NCI-H69 (cell line): ENCODE results near the gene KIF3C.
"Not testable (repeated sequence)": the region's sequence is repeated elsewhere in the genome, so short reads cannot be mapped to it uniquely, and the experiment has no call there.

Source experiments
- DNase-seq: peaks from one replicate; lab custom pipeline; 2025; lab: John Stamatoyannopoulos, UW

The KIF3C gene

GRCh38 chr2:25982273-25982967 is at the start of gene KIF3C:
TSS of gene KIF3C (minus strand) at chr2:25982497. CDS start at chr2:25981917, 580 bp downstream.
- DNase-seq: peak; percentile 83

GRCh38 chr2:26028083-26028482 is 45.8 kb upstream of the KIF3C start:
- not testable (repeated sequence) for DNase-seq

DNA sequence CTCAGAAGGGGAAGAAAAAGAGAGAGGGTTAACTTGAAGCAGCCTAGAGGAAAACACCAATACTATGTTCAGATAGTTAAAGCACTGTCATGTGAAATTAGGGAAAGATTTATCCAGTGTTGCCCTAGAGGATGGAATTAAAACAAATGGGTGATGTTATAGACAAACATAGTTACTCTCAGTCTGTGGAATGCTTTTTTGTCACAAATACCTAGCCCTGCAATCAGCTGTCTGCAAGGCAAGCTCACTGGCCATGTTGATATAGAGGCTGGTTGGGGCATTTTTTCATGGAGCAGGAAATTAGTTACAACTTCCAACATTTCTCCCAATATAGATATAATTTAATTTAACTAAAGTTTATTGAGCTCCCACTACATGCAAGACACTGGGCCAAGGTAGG is 43.2 kb upstream of the KIF3C start:
- DNase-seq: no peak

DNA sequence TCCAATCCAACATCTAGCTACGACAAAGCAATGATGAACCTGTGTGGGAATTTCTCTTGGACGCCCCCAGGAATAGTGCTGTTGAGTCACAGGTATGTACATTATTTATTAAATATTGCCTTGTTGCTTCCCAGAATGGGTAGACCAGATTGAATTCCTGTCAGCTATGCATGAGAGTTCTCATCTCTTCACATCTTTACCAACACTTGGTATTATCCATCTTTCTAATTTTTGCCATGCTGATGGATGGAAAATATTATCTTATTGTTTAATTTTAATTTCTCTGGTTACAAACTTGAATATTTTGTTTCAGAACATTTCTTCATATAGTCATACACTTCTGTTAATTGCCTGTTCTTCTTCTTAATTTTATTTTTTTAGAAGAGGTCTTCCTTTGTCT is 42.0 kb upstream of the KIF3C start:
- DNase-seq: no peak

DNA sequence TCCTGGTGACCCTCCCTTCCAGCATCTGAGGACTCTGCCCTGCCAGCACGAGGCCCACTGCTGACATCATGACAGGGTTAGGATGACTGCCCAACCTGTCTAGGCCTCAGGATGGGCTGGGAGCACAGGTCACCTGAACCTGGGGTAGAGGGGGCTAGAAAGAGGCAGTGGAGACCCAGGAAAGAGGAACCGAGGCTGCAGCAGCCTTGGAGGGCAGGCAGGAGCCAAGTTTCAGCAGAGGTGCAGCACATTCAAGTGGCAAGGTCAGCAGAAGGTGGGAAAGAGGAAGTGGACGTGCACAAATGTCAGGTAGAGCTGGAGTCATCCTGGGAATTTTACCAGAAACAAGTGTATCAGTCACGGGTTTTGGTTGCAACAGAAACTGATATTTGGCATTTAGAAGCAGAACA is 37.9 kb upstream of the KIF3C start:
- DNase-seq: no peak

DNA sequence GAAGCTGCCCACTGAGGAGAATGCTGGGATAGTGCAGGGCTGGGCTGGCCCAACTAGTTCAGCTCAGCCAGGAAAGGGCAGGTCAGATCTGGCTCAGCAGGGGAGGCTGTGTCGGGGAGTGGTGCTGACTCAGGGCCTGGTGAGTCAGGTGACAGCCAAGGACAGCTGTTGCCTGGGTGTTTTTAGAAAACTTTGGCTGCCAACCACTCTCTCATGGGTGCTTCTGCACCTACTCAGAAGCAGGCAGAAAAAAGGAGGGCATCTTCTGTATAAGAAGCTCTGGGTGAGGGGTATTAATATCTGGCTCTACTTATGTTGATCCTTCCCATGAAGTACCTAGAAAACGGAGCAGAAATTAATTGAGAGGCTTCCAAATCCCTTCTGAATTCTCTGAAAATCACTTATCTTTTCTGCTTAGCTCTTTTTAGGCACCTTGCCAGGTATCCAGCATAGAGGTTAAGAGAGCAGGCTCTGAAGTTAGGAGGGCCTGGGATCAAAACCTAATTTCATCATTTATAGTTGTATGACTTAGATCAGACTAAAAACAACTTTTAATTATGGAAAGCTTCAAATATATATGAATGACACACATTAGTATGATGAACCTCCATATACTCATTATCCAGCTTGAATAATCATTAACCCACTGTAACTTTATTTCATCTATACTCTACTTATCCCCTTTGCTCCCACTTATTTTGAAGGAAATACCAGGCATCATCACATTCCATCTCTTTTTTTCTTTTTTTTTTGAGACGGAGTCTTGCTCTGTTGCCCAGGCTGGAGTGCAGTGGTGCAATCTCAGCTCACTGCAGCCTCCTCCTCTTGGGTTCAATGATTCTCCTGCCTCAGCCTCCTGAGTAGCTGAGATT is 36.1 kb upstream of the KIF3C start:
- peak; percentile 69 for DNase-seq

DNA sequence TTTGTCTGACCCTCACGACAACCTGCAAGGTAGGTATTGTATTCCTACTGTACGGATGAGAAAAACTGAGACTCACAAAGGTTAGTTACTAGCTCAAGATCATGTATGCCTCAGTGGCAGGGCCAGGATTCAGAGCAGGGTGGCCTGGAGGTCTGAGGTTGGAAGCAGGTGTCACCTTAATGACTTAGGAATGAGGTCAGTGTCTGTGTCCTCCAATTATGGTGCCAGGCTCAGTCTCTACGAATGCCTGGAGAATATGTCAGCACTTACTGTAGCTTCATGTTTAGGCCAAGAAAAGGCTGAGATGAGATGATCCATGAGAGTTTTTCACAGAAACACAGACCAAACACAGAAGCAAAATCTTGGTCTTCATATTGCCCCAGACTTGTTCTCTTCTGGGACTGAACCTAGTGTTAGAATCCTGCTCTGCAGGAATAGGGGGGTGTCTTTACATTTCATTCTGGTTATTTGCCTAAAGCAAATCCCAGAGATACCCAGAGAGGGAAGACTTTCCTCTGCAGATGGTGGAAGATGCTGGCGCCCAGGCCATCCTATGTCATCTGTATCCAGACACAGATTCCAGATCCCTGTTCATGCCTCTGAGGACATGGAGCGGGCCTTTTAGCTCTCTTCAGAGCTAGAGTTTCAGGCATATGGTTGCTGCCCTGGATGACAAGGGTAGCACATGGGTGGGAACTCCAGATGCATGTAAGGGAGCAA is 35.3 kb upstream of the KIF3C start:
- no peak for DNase-seq

GRCh38 chr2:26016706-26017045 is 34.4 kb upstream of the KIF3C start:
- not testable (repeated sequence) for DNase-seq

DNA sequence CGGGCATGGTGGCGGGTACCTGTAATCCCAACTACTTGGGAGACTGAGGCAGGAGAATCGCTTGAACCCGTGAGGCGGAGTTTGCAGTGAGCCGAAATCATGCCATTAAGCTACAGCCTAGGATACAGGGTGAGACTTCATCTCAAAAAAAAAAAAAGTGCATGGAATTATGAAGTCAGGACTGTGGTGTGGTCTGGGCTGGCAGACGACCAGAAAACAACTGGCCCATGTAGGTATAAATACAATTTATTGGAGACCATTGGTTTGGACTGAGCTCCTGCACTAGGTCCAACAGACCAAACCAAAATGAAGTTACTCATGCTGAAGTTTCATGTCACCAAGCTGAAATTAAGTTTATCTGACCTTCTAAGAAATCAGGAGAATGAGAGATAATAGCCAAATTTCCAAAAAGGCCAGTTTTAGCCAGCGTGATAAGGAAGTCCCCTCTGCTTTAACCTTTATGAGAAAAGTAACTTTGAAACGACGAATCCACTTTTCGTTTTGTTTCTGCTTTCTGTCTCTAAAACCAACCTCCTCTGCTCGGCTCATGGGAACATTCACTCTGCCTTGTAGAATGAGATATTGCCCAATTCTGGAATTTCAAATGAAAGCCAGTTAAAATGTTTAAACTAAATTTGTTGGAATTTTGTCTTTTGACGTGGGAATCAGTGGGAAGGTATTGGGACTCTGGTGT is 33.9 kb upstream of the KIF3C start:
- no peak for DNase-seq

- no peak for DNase-seq
Observed at GRCh38 chr2:26013668-26014067, 31.4 kb upstream of the KIF3C start.

DNA sequence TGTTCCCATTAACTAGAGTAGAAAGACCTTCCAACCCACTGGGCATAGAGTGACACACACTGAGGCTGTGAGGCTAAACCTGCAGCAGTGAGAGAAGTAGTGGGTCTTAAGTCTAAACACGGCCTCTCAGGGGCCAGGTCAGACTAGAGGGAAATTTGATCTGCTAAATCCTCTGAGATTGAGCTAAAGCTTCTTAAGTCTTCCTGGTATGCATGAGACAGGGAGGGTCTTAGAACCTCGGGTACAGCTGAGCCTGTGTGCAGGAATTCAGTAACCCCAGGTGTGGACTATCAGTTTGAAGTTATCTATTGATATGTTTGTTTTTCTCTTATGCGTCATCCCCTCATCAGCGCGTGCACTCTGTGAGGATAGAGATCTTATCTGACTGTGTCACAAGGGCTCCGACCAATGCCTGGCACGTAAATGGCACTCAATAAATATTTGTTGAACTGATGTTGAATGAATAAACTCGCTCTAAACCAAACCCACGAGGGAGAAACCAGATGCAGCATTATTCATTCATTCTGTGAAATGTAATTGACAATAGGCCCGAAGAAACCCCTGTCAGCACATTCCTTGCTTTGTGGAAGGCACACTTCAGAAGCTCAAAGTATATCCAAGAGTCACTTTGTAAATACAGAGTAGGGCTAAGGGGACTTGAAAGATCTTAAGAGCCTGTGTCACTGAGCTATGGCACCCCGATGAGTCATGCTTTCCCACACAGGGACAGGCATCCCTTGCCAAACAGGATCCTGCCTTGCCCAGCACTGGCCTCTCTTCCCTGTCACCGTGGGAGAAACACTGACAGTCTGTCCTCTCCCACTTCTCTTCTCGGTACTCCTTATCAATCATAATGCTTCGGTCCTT is 29.9 kb upstream of the KIF3C start:
- peak; percentile 3 for DNase-seq

DNA sequence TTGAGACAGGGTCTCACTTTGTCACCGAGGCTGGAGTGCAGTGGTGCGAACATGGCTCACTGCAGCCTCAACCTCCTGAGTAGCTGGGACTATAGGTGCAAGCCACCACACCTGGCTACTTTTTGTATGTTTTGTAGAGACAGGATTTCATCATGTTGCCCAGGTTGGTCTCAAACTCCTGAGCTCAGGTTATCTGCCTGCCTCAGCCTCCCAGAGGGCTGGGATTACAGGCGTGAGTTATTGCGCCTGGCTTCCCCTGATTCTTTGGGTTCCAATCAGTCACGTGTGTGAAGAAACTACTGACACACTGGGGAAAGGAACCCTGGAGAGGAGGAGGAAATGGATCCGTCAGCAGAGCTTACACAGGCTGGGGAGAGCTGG is 29.3 kb upstream of the KIF3C start:
- DNase-seq: no peak

DNA sequence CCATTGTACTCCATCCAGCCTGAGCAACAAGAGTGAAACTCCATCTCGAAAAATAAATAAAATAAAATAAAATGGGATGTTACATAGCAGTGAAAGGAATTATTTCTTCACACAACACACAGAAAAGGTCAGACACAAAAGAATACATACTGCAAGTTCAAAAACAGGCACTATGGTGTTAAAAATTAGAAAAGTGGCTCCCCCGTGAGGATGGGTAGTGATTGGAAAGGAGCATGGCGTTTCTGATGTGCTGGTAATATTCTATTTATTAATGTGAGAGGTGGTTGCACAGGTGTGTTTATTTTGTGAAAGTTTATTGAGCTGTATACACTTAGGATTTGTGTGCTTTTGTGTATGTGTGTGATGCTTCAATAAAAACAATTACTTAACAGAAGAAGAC is 28.6 kb upstream of the KIF3C start:
- DNase-seq: no peak

DNA sequence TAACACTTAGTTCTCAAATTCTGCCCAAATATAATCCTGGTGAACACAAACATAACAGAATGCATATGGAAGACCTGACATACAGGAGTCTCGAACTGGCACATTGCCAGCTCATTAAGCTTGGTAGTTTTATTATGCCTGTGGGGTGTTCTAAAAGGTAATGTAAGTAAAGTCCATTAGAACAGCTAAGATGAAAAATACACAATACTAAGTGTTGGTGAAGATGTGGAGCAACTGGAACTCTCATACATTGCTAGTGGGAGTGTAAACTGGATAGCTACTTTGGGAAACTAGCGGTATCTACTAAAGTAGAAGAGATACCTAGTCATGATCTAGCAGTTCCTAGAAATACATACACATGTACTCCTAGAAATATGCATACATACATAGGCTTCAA is 27.3 kb upstream of the KIF3C start:
- DNase-seq: peak; percentile 9

GRCh38 chr2:26008851-26009566 is 26.7 kb upstream of the KIF3C start:
- no peak for DNase-seq

GRCh38 chr2:26008095-26008494 is 25.8 kb upstream of the KIF3C start:
- DNase-seq: no peak

DNA sequence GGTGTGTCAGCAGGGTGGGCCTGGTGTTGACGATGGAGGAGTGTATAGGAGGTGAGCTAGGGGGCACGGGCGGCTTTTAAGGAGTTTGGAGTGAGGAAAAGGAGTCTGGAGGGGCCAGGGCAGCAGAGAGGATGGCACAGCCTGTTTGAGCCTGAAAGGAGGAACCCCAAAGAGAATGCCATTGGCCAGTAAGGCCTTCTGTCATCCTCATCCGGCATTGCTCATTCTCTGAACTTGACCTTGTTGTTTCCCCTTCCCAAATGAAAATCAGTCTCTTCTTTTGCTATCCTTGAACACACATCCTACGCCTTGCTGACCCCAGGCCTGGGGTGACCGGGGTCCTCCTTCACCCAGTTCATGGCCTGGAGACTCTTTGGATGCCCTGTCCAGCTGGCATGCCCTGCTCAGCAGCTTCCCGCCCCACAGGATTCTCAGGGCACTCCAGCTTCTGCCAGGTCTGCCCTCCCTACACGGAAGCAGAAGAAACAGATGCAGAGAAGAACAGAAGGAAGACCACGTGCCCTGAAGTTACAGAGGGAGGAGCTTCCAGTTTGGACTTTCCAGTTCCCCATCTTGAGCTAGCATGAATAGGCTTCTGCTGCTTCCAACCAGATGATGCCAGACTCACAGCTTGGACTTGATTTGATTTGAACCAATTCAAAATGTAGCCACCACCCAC is 20.5 kb upstream of the KIF3C start:
- no peak for DNase-seq

- DNase-seq: peak; percentile 71
Observed at GRCh38 chr2:26001743-26002351, 19.6 kb upstream of the KIF3C start.

DNA sequence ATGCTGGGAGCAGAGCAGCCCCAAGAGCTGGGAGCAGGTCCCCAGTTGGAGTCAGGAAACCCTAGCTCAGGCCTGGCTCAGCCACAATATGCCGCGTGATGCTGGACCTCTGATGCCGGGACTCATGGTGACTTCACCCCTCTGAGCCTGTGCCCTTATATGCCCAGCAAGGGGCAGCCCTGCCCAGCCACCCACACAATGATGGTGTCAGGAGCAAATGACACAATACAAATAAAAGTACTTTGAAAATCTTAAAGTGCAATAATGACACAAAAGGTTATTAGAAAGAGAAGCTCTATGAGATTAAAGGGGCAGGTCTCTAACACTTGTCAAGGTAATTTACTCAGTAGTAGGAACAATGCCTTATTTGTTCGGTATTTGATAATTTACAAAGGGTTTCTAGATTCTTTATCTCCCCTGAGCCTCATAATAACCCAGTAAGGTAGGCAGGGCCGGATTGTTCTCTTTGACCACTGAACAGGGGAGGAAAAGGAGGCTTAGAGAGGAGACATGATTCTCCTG is 18.3 kb upstream of the KIF3C start:
- peak; percentile 50 for DNase-seq
